Fibroblast of mammary gland (primary cell): ENCODE measurements around the gene GASK1A.

Source experiments
- DNase-seq: peaks from one replicate; pipeline ENCODE4 v3.0.0-alpha.2; 2010; ENCODE audit warnings: low read depth
- H3K4me3 ChIP-seq: 2 replicates; pipeline ENCODE4 v1.5.1; 2011; ENCODE audit warnings: low read depth, mild to moderate bottlenecking, low read length, moderate library complexity; ENCODE audit not compliant: control insufficient read depth
- TF ChIP-seq, protein P1 (sequence below): conservative IDR thresholded peaks from 2 replicates; pipeline ENCODE4 v1.5.1; 2011; ENCODE audit warnings: low read depth, low read length, inconsistent platforms; ENCODE audit not compliant: control insufficient read depth, insufficient read depth

The GASK1A gene

DNA sequence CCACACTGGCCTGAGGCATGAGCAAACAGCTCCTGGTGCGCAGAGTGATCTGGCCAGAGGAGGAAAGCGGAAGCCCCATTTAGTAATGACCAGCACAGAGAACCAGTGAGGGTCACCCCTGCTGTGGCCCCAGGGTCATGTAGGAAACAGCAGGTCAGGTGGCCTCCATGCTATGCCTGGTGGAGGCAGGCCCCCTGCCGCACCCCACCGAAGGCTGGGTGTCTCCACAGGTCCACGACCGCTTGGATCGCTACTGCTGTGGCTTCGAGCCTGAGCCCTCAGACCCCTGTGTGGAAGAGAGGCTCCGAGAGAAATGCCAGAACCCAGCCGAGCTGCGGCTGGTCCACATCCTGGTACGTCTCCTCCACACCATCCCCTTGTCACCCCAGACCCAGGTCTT, 74.2 kb downstream of the GASK1A start:
- DNase-seq = no peak
- no peak overlapping the region for H3K4me3 ChIP-seq
- TF ChIP-seq, protein P1, sequence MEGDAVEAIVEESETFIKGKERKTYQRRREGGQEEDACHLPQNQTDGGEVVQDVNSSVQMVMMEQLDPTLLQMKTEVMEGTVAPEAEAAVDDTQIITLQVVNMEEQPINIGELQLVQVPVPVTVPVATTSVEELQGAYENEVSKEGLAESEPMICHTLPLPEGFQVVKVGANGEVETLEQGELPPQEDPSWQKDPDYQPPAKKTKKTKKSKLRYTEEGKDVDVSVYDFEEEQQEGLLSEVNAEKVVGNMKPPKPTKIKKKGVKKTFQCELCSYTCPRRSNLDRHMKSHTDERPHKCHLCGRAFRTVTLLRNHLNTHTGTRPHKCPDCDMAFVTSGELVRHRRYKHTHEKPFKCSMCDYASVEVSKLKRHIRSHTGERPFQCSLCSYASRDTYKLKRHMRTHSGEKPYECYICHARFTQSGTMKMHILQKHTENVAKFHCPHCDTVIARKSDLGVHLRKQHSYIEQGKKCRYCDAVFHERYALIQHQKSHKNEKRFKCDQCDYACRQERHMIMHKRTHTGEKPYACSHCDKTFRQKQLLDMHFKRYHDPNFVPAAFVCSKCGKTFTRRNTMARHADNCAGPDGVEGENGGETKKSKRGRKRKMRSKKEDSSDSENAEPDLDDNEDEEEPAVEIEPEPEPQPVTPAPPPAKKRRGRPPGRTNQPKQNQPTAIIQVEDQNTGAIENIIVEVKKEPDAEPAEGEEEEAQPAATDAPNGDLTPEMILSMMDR = no peak

DNA sequence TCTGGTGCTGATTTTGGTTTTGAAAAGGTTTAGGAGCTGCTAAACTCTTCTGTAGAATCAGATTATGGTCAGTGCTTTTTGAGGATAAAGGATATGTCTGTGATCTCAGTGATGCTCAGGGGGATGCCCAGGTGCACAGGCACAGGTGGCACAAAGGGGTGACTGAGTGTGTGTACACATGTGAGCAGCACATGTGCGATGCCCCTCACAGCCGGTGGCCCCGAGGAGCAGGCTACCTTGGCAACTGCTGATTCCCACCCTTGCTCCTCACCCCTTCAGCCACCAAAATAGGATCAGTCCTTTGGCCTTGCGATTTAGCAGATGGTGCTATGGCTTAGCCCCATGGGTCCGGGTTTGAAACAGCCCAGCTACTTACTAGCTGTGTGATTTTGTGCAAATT, 75.6 kb downstream of the GASK1A start:
- DNase-seq = no peak
- TF ChIP-seq, protein P1 = no peak
- H3K4me3 ChIP-seq = no peak overlapping the region

DNA sequence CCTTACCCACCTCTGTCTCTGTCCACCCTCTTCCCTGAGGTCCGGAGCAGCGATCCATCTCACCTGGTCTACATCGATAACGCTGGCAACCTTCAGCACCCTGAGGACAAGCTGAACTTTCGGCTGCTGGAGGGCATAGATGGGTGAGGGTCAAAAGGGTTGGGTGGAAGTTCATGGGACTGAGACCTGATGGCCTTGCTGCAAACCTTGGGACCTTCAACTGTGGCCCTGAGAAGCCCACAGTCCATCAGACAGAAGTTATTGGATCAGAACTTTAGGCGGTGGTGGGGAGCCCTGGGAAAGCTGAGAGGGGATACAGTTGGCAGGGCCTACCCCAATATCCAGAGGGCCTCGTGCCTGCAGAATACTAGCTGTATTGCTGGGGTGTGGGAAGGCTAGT, 76.3 kb downstream of the GASK1A start:
- TF ChIP-seq, protein P1 = no peak
- no peak overlapping the region for H3K4me3 ChIP-seq

GRCh38 chr3:43055806-43056770, 77.0 kb downstream of the GASK1A start:
- TF ChIP-seq, protein P1 = no peak
- no peak for DNase-seq
- H3K4me3 ChIP-seq = no peak overlapping the region

More for the DNA sequence above, 76.3 kb downstream of the GASK1A start:
- DNase-seq = no peak

- no peak for DNase-seq
- no peak overlapping the region for H3K4me3 ChIP-seq
- TF ChIP-seq, protein P1 = no peak
These were observed 80.3 kb downstream of the GASK1A start for GRCh38 chr3:43059456-43059855.

- TF ChIP-seq, protein P1 = no peak
- no peak for DNase-seq
- no peak overlapping the region for H3K4me3 ChIP-seq
These were observed 82.2 kb downstream of the GASK1A start for GRCh38 chr3:43061101-43061895.
